Measurements from ENCODE around the gene IWS1. TPM values are rescaled to one million over a fixed set of nuclear protein-coding genes. Genes with fewer than 3 reads are reported as not detected.
"Not testable (repeated sequence)": the region's sequence is repeated elsewhere in the genome, so short reads cannot be mapped to it uniquely, and the experiment has no call there.

Gene IWS1
- total RNA-seq, 1 experiment from 2014 or later, result 56.0 TPM

- peaks cover 36% of the 10 kb centered on the region for H3K4me1 ChIP-seq
- peaks cover 21% of the 10 kb centered on the region for H3K4me1 Mint-ChIP-seq (ENCODE audit: low read depth, unreplicated experiment)
- no peaks in the 10 kb centered on the region for H3K27me3 ChIP-seq (replicated peaks; ENCODE audit: control insufficient read depth, insufficient read depth, low read length)
- no peak overlapping the region for H3K4me3 Mint-ChIP-seq (ENCODE audit: unreplicated experiment)
- no peaks in the 10 kb centered on the region for H3K27me3 Mint-ChIP-seq (ENCODE audit: insufficient read depth, unreplicated experiment)
- H3K27ac Mint-ChIP-seq (ENCODE audit: unreplicated experiment), result no peak overlapping the region
- 0 out of 2 replicates have a peak, but pooled peaks cover 3% of the 10 kb centered on the region for H3K9me3 ChIP-seq
- H3K36me3 Mint-ChIP-seq (ENCODE audit: insufficient read depth, unreplicated experiment), result peaks cover 12% of the 10 kb centered on the region
- no peak overlapping the region for H3K4me3 ChIP-seq (ENCODE audit: low read depth, low read length)
- no peak for TF ChIP-seq CTCF (IDR thresholded peaks at IDR 0.05; ENCODE audit: insufficient read depth in 1 of 2, low read depth in 1 of 2, low read length in 1 of 2, severe bottlenecking in 1 of 2, unreplicated experiment in 1 of 2)
- ChIA-PET CTCF (no interaction called here), POLR2A (no interaction called here)
- intact Hi-C loops (cut with micrococcal nuclease; ENCODE audit: unreplicated experiment), result no loop called here
- BruUV-seq (replicated peaks), result no TSS peak
- no peaks in the 10 kb centered on the region for H3K36me3 ChIP-seq (ENCODE audit: control insufficient read depth, insufficient read depth, low read length)
- no peak for DNase-seq
- H3K9me3 Mint-ChIP-seq (ENCODE audit: unreplicated experiment), result no peaks in the 10 kb centered on the region
Observed at GRCh38 chr2:127531221-127531648, 4.9 kb upstream of the IWS1 start.

GRCh38 chr2:127530245-127531140 is 4.2 kb upstream of the IWS1 start:
- peaks cover 17% of the 10 kb centered on the region for H3K4me1 Mint-ChIP-seq (ENCODE audit: low read depth, unreplicated experiment)
- H3K4me3 Mint-ChIP-seq (ENCODE audit: unreplicated experiment), result no peak overlapping the region
- Histone ChIP-seq H3K36me3 (ENCODE audit: control insufficient read depth, insufficient read depth, low read length) (no peaks in the 10 kb centered on the region), H3K4me1 (peaks cover 31% of the 10 kb centered on the region), H3K9me3 (0 out of 2 replicates have a peak, but pooled peaks cover 3% of the 10 kb centered on the region), H3K27me3 (replicated peaks; ENCODE audit: control insufficient read depth, insufficient read depth, low read length) (no peaks in the 10 kb centered on the region), H3K4me3 (ENCODE audit: low read depth, low read length) (no peak overlapping the region)
- POLR2A ChIA-PET, result no interaction called here
- peaks cover 20% of the 10 kb centered on the region for H3K36me3 Mint-ChIP-seq (ENCODE audit: insufficient read depth, unreplicated experiment)
- DNase-seq, result no peak
- no peaks in the 10 kb centered on the region for H3K9me3 Mint-ChIP-seq (ENCODE audit: unreplicated experiment)
- BruUV-seq (replicated peaks), result no TSS peak
- TF ChIP-seq CTCF (IDR thresholded peaks at IDR 0.05; ENCODE audit: insufficient read depth in 1 of 2, low read depth in 1 of 2, low read length in 1 of 2, severe bottlenecking in 1 of 2, unreplicated experiment in 1 of 2), result no peak
- no peak overlapping the region for H3K27ac Mint-ChIP-seq (ENCODE audit: unreplicated experiment)
- intact Hi-C loops (cut with micrococcal nuclease; ENCODE audit: unreplicated experiment), result no loop called here
- CTCF ChIA-PET, result no interaction called here
- no peaks in the 10 kb centered on the region for H3K27me3 Mint-ChIP-seq (ENCODE audit: insufficient read depth, unreplicated experiment)

- BruUV-seq (replicated peaks); H3K27me3 ChIP-seq (replicated peaks; ENCODE audit: control insufficient read depth, insufficient read depth, low read length); CTCF ChIA-PET; H3K4me3 ChIP-seq (ENCODE audit: low read depth, low read length); H3K9me3 Mint-ChIP-seq (ENCODE audit: unreplicated experiment); H3K27me3 Mint-ChIP-seq (ENCODE audit: insufficient read depth, unreplicated experiment); H3K4me3 Mint-ChIP-seq (ENCODE audit: unreplicated experiment); DNase-seq; H3K27ac Mint-ChIP-seq (ENCODE audit: unreplicated experiment); H3K36me3 ChIP-seq (ENCODE audit: control insufficient read depth, insufficient read depth, low read length); H3K9me3 ChIP-seq: not testable (repeated sequence)
- intact Hi-C loops (cut with micrococcal nuclease; ENCODE audit: unreplicated experiment), result loop anchor here (5.0 kb wide), 2 partner anchors 173 to 412 kb away; partner anchors contain the start of gene SFT2D3
- peaks cover 12% of the 10 kb centered on the region for H3K4me1 Mint-ChIP-seq (ENCODE audit: low read depth, unreplicated experiment)
- peaks cover 26% of the 10 kb centered on the region for H3K4me1 ChIP-seq
- peaks cover 22% of the 10 kb centered on the region for H3K36me3 Mint-ChIP-seq (ENCODE audit: insufficient read depth, unreplicated experiment)
- POLR2A ChIA-PET, result interaction anchor here (0.7 kb wide), 1 partner anchor 62 kb away, joined by 6 read pairs; no protein-coding TSS in a partner anchor
Observed at GRCh38 chr2:127529416-127529815, 3.1 kb upstream of the IWS1 start.

Data from Caco-2 (cell line).